ENCODE measurements around the gene VTN.

The VTN gene

DNA sequence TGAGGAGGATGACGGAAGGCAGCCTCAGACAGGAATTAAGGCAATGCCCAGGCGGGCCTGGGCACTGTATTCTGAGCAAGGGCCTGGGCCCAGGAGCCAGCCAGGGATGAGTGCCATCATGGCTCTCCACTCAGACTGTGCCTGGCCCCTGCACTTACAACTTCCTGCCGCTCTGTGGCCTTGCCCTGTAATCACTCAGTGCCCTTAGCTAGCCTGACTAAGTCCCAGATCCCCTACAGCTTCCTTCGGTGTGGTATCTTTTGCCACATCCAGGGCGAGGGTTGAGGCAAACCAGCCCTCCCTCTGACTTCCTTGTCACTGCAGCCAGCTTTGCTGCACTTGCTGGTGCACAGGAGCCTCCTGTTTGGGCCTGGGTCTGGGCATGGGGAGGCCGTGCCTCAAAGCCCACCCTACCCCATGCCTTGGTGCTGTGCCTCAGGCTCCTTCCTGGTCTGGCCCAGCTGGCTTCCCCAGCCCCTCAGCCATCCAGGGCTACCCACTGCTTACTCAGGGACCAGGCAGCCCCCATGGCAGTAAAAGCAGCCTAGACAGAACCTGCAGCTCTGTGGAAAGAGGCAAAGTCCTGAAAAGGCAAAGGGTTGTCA lies 26.6 kb upstream of the VTN start:
- TF ChIP-seq, protein P1, sequence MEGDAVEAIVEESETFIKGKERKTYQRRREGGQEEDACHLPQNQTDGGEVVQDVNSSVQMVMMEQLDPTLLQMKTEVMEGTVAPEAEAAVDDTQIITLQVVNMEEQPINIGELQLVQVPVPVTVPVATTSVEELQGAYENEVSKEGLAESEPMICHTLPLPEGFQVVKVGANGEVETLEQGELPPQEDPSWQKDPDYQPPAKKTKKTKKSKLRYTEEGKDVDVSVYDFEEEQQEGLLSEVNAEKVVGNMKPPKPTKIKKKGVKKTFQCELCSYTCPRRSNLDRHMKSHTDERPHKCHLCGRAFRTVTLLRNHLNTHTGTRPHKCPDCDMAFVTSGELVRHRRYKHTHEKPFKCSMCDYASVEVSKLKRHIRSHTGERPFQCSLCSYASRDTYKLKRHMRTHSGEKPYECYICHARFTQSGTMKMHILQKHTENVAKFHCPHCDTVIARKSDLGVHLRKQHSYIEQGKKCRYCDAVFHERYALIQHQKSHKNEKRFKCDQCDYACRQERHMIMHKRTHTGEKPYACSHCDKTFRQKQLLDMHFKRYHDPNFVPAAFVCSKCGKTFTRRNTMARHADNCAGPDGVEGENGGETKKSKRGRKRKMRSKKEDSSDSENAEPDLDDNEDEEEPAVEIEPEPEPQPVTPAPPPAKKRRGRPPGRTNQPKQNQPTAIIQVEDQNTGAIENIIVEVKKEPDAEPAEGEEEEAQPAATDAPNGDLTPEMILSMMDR (IDR thresholded peaks at IDR 0.05; ENCODE audit: low read length): no peak
- no peak for TF ChIP-seq EZH2 (IDR thresholded peaks at IDR 0.05; ENCODE audit: borderline replicate concordance, low read length)
- H2AFZ ChIP-seq (ENCODE audit: low read length): no peak overlapping the region
- no peak overlapping the region for H3K4me3 ChIP-seq (ENCODE audit: low read depth, low read length, poor library complexity, severe bottlenecking)
- no peaks in the 10 kb centered on the region for H3K27me3 ChIP-seq (ENCODE audit: insufficient read depth, low read length)
- no peaks in the 10 kb centered on the region for H3K4me1 ChIP-seq (ENCODE audit: insufficient read depth, low read length, severe bottlenecking)
- H3K9ac ChIP-seq (ENCODE audit: low read length): no peak overlapping the region
- H4K20me1 ChIP-seq (ENCODE audit: insufficient read depth, low read length): no peaks in the 10 kb centered on the region
- no peaks in the 10 kb centered on the region for H3K9me3 ChIP-seq (ENCODE audit: low read length)
- no peaks in the 10 kb centered on the region for H3F3A ChIP-seq (ENCODE audit: insufficient read depth, low read length)
- H3K79me2 ChIP-seq (ENCODE audit: insufficient read depth, low read length): no peaks in the 10 kb centered on the region
- no peak overlapping the region for H3K4me2 ChIP-seq (ENCODE audit: low read length)
- no peak overlapping the region for H3K27ac ChIP-seq (ENCODE audit: low read depth, low read length, poor library complexity, severe bottlenecking)
- H3K9me2 ChIP-seq (ENCODE audit: low read depth, low read length): no peaks in the 10 kb centered on the region
- no peaks in the 10 kb centered on the region for H3K36me3 ChIP-seq (ENCODE audit: insufficient read depth, low read length)

GRCh38 chr17:28395968-28396367 lies 25.9 kb upstream of the VTN start:
- no peaks in the 10 kb centered on the region for H3K4me1 ChIP-seq (ENCODE audit: insufficient read depth, low read length, severe bottlenecking)
- H3K9me2 ChIP-seq (ENCODE audit: low read depth, low read length): no peaks in the 10 kb centered on the region
- H3K9ac ChIP-seq (ENCODE audit: low read length): no peak overlapping the region
- no peak overlapping the region for H3K27ac ChIP-seq (ENCODE audit: low read depth, low read length, poor library complexity, severe bottlenecking)
- no peaks in the 10 kb centered on the region for H3F3A ChIP-seq (ENCODE audit: insufficient read depth, low read length)
- no peaks in the 10 kb centered on the region for H4K20me1 ChIP-seq (ENCODE audit: insufficient read depth, low read length)
- H3K9me3 ChIP-seq (ENCODE audit: low read length): no peaks in the 10 kb centered on the region
- no peak overlapping the region for H2AFZ ChIP-seq (ENCODE audit: low read length)
- no peak overlapping the region for H3K4me3 ChIP-seq (ENCODE audit: low read depth, low read length, poor library complexity, severe bottlenecking)
- H3K79me2 ChIP-seq (ENCODE audit: insufficient read depth, low read length): no peaks in the 10 kb centered on the region
- H3K27me3 ChIP-seq (ENCODE audit: insufficient read depth, low read length): no peaks in the 10 kb centered on the region
- H3K36me3 ChIP-seq (ENCODE audit: insufficient read depth, low read length): no peaks in the 10 kb centered on the region
- no peak overlapping the region for H3K4me2 ChIP-seq (ENCODE audit: low read length)
- no peak for TF ChIP-seq EZH2 (IDR thresholded peaks at IDR 0.05; ENCODE audit: borderline replicate concordance, low read length)
- TF ChIP-seq, protein P1 (IDR thresholded peaks at IDR 0.05; ENCODE audit: low read length): no peak

DNA sequence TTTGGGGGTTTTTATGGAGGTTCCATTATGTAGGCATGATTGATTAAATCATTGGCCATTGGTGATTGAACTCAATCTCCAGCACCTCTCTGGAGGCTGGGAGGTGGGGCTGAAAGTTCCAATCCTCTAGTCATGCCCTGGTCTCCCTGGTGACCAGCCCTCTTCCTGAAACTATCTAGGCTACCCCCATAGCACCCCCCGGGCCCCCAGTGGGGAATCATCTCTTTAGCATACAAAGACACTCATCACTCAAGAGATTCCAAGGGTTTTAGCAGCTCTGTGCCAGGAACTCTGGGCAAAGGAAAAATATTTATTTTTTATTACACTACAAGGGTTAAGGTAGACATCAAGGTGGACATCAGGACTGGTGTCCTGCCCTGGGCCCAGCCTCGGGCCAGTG lies 25.3 kb upstream of the VTN start:
- Histone ChIP-seq H3K9me3 (ENCODE audit: low read length) (no peaks in the 10 kb centered on the region), H3K4me3 (ENCODE audit: low read depth, low read length, poor library complexity, severe bottlenecking) (no peak overlapping the region), H3K79me2 (ENCODE audit: insufficient read depth, low read length) (no peaks in the 10 kb centered on the region), H2AFZ (ENCODE audit: low read length) (no peak overlapping the region), H3F3A (ENCODE audit: insufficient read depth, low read length) (no peaks in the 10 kb centered on the region), H3K9ac (ENCODE audit: low read length) (no peak overlapping the region), H3K4me1 (ENCODE audit: insufficient read depth, low read length, severe bottlenecking) (no peaks in the 10 kb centered on the region), H3K27ac (ENCODE audit: low read depth, low read length, poor library complexity, severe bottlenecking) (no peak overlapping the region), H3K9me2 (ENCODE audit: low read depth, low read length) (no peaks in the 10 kb centered on the region), H3K4me2 (ENCODE audit: low read length) (no peak overlapping the region), H4K20me1 (ENCODE audit: insufficient read depth, low read length) (no peaks in the 10 kb centered on the region), H3K36me3 (ENCODE audit: insufficient read depth, low read length) (no peaks in the 10 kb centered on the region), H3K27me3 (ENCODE audit: insufficient read depth, low read length) (no peaks in the 10 kb centered on the region)
- TF ChIP-seq EZH2 (IDR thresholded peaks at IDR 0.05; ENCODE audit: borderline replicate concordance, low read length): no peak
- TF ChIP-seq, protein P1 (IDR thresholded peaks at IDR 0.05; ENCODE audit: low read length): no peak

Data from OCI-LY1 (cell line).